Neuronal stem cell (in vitro differentiated cells): ENCODE results near the gene HSPA12B.
A peak's percentile ranks its signal among the peaks of the same experiment; 100 is the strongest.

Experiments
- DNase-seq: peaks from one replicate; pipeline ENCODE4 v3.0.0-alpha.2; 2013; ENCODE audit warnings: low spot score
- H2AFZ ChIP-seq: one replicate; pipeline ENCODE4 v1.6.1; 2013; ENCODE audit warnings: mild to moderate bottlenecking, low read length, inconsistent platforms
- H2AK5ac ChIP-seq: 2 replicates; pipeline ENCODE4 v1.6.1; 2013; ENCODE audit warnings: low read depth, mild to moderate bottlenecking, inconsistent platforms, low read length, moderate library complexity, mixed read lengths
- H2BK120ac ChIP-seq: 2 replicates; pipeline ENCODE4 v1.6.1; 2013; ENCODE audit warnings: low read depth, mild to moderate bottlenecking, inconsistent platforms, low read length, moderate library complexity, mixed read lengths
- H2BK12ac ChIP-seq: one replicate; pipeline ENCODE4 v1.6.1; 2013; ENCODE audit warnings: low read length, inconsistent platforms
- H2BK15ac ChIP-seq: 2 replicates; pipeline ENCODE4 v1.6.1; 2013; ENCODE audit warnings: mild to moderate bottlenecking, low read length, inconsistent platforms, mixed read lengths
- H2BK5ac ChIP-seq: one replicate; pipeline ENCODE4 v1.6.1; 2013; ENCODE audit warnings: inconsistent platforms, mild to moderate bottlenecking, low read length, moderate library complexity
- H3K14ac ChIP-seq: one replicate; pipeline ENCODE4 v1.6.1; 2013; ENCODE audit warnings: low read length, inconsistent platforms
- H3K18ac ChIP-seq: 2 replicates; pipeline ENCODE4 v1.6.1; 2013; ENCODE audit warnings: low read length, inconsistent platforms
- H3K23ac ChIP-seq: 2 replicates; pipeline ENCODE4 v1.6.1; 2013; ENCODE audit warnings: low read depth, mild to moderate bottlenecking, mixed read lengths, low read length, inconsistent platforms; ENCODE audit not compliant: poor library complexity
- H3K27ac ChIP-seq: replicated peaks from 3 replicates; pipeline ENCODE4 v1.5.1; 2013; ENCODE audit warnings: low read length, inconsistent platforms
- H3K27me3 ChIP-seq, 3 experiments: 2 replicates each; pipeline ENCODE4 v1.6.1; 2013; ENCODE audit warnings: low read length in 3 of 3, mild to moderate bottlenecking in 2 of 3, inconsistent platforms in 1 of 3, low read depth in 1 of 3, mixed read lengths in 1 of 3, moderate library complexity in 1 of 3; ENCODE audit not compliant: control insufficient read depth in 3 of 3, insufficient read depth in 3 of 3
- H3K36me3 ChIP-seq, 2 donors: replicated peaks in 1 of 2; 2 replicates each; pipeline ENCODE4 v1.6.1; 2013; ENCODE audit warnings: low read length in 2 of 2; ENCODE audit not compliant: control insufficient read depth in 2 of 2, insufficient read depth in 2 of 2
- H3K4ac ChIP-seq: 2 replicates; pipeline ENCODE4 v1.6.1; 2013; ENCODE audit warnings: inconsistent platforms, mild to moderate bottlenecking, low read length, moderate library complexity
- H3K4me1 ChIP-seq, 2 donors: 1 replicate in 1 of 2; 2 replicates in 1 of 2; pipeline ENCODE4 v1.6.1; 2013; ENCODE audit warnings: low read length in 2 of 2, low read depth in 1 of 2; ENCODE audit not compliant: control insufficient read depth in 2 of 2, insufficient read depth in 1 of 2
- H3K4me2 ChIP-seq: one replicate; pipeline ENCODE4 v1.6.1; 2013; ENCODE audit warnings: mild to moderate bottlenecking, low read length, inconsistent platforms; ENCODE audit not compliant: insufficient read depth, poor library complexity, severe bottlenecking
- H3K4me3 ChIP-seq, 2 donors: 2 replicates each; pipeline ENCODE4 v1.5.1; 2013; ENCODE audit warnings: low read length in 2 of 2, mild to moderate bottlenecking in 2 of 2, inconsistent platforms in 1 of 2, moderate library complexity in 1 of 2
- H3K79me1 ChIP-seq: one replicate; pipeline ENCODE4 v1.6.1; 2013; ENCODE audit warnings: low read depth, mild to moderate bottlenecking, inconsistent platforms, low read length, moderate library complexity
- H3K9ac ChIP-seq: one replicate; pipeline ENCODE4 v1.6.1; 2013; ENCODE audit warnings: mild to moderate bottlenecking, low read depth, low read length, inconsistent platforms; ENCODE audit not compliant: poor library complexity
- H3K9me3 ChIP-seq, 2 donors: replicated peaks in 1 of 2; 2 replicates each; pipeline versions ENCODE3 to v1.6.1; 2013; ENCODE audit warnings: low read length in 2 of 2, mild to moderate bottlenecking in 2 of 2, inconsistent platforms in 1 of 2, low read depth in 1 of 2, mixed read lengths in 1 of 2, moderate library complexity in 1 of 2; ENCODE audit not compliant: control insufficient read depth in 2 of 2, insufficient read depth in 1 of 2
- H4K8ac ChIP-seq: one replicate; pipeline ENCODE4 v1.6.1; 2013; ENCODE audit warnings: low read depth, mild to moderate bottlenecking, inconsistent platforms, low read length, moderate library complexity
- H4K91ac ChIP-seq: one replicate; pipeline ENCODE4 v1.6.1; 2013; ENCODE audit warnings: low read length, low read depth, mild to moderate bottlenecking, inconsistent platforms; ENCODE audit not compliant: poor library complexity
- WGBS, 2 donors: extraction: QIAGEN DNeasy Blood & Tissue Kit; methylation state at CpG; one replicate each; pipeline ENCODE4 v1.1.7; 2013; ENCODE audit warnings: missing lambda C conversion rate in 2 of 2, mixed read lengths in 1 of 2; ENCODE audit not compliant: insufficient read length in 2 of 2, insufficient replicate concordance in 1 of 2; ENCODE audit errors: extremely low coverage in 2 of 2; 5-methylcytosine and 5-hydroxymethylcytosine counted together

The HSPA12B gene

GRCh38 chr20:3707508-3707899, 25.0 kb upstream of the HSPA12B start:
- no peaks in the 10 kb centered on the region for H3K36me3 ChIP-seq
- no peak overlapping the region for H3K14ac ChIP-seq
- H3K18ac ChIP-seq = no peak overlapping the region
- no peak overlapping the region for H4K8ac ChIP-seq
- H3K79me1 ChIP-seq = no peaks in the 10 kb centered on the region
- H2AFZ ChIP-seq = no peak overlapping the region
- H2BK12ac ChIP-seq = no peak overlapping the region
- H3K9me3 ChIP-seq = no peaks in the 10 kb centered on the region
- H3K23ac ChIP-seq = peak overlapping the region; percentile 10
- no peak overlapping the region for H3K4ac ChIP-seq
- no peak overlapping the region for H2BK15ac ChIP-seq
- DNase-seq = no peak
- no peak overlapping the region for H4K91ac ChIP-seq
- no peak overlapping the region for H3K9ac ChIP-seq
- no peak overlapping the region for H2BK5ac ChIP-seq
- no peak overlapping the region for H2AK5ac ChIP-seq
- H2BK120ac ChIP-seq = no peak overlapping the region
- H3K4me2 ChIP-seq = no peak overlapping the region
- no peak overlapping the region for H3K4me3 ChIP-seq
- H3K4me1 ChIP-seq = no peaks in the 10 kb centered on the region
- H3K27ac ChIP-seq = no peak overlapping the region
- no CpG with 5 or more reads among the region's 3 CpGs for WGBS, 2 donors
- H3K27me3 ChIP-seq = no peaks in the 10 kb centered on the region

DNA sequence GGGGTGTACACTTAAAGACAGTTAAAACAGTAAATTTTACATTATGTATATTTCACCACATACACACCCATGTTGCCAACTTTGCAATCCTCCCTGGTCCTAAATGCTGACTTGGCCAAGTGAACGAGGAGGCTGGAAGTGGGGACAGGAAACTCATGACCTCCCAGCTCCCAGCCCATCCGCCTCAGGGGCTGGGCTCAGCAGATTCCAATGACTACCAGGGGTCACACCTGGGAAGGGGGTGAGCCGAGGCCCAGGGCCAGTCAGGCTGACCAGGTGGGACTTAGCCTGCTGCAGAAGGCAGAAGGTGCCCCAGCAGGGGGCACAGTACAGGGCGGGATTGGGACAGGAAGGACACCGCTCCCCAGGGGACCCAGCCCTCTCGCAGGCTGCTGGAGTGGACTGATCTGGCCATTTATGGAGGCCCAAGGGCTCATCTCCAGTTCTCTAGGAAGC, 22.4 kb upstream of the HSPA12B start:
- Histone ChIP-seq H2BK120ac (no peak overlapping the region), H3K27me3 (peaks cover 0 to 3% (median 0%) of the 10 kb centered on the region in 3 experiments), H3K18ac (no peak overlapping the region), H3K36me3 (no peaks in the 10 kb centered on the region), H3K23ac (peak overlapping the region; percentile 17), H3K4me2 (no peak overlapping the region), H3K27ac (no peak overlapping the region), H4K91ac (no peak overlapping the region), H3K14ac (peak overlapping the region; percentile 67), H3K4me3 (no peak overlapping the region), H4K8ac (no peak overlapping the region), H3K9me3 (no peaks in the 10 kb centered on the region), H2BK5ac (no peak overlapping the region), H2BK12ac (no peak overlapping the region), H3K79me1 (no peaks in the 10 kb centered on the region), H2AFZ (no peak overlapping the region), H3K4me1 (no peaks in the 10 kb centered on the region), H3K4ac (no peak overlapping the region), H2AK5ac (peak overlapping the region; percentile 12), H2BK15ac (peak overlapping the region; percentile 69), H3K9ac (peak overlapping the region; percentile 25)
- DNase-seq = no peak
- WGBS, 2 donors = no CpG with 5 or more reads among the region's 6 CpGs

DNA sequence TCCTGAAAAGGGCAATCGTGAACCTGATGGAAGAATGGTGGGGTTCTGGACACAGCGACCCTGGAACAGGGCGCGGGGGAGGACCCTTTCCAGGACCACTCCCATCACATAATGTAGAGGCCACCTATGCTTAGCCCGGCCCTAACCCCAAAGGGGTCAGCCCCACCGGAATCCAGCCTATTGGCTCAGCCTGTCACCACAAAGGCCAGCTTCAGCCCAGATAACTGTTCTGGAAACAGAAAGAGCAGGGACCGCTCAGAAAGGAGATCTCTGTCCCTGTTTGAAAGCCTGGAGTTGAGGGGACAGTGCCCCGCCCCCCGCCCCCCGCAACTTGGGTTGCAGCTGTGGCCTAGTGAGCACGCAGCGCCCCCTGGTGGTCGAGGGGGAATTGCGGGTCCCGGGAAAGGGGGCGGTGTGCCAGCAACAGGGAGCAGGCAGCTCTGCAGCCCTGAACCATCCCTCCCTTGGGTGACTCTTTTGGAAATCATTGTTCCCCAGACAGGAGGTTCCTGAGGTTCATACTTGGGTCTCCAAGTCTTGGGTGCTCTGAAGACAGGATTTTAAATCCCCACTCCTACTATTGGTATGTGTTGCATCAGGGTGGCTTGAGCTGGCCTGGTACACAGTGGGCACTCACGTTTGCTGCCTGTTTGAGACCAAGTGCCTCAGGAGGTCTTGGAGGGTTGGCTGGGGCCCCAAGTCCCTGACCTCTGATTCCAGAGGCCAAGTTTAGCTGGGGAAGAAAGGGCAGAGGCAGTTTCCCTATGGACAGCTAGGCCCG, 21.6 kb upstream of the HSPA12B start:
- H3K36me3 ChIP-seq = no peaks in the 10 kb centered on the region
- H3K27me3 ChIP-seq = peaks cover 0 to 3% (median 0%) of the 10 kb centered on the region in 3 experiments
- no CpG with 5 or more reads among the region's 18 CpGs for WGBS, 2 donors
- H2AK5ac ChIP-seq = peak overlapping the region; percentile 12
- H3K4me3 ChIP-seq = no peak overlapping the region
- no peak overlapping the region for H3K18ac ChIP-seq
- H2BK5ac ChIP-seq = no peak overlapping the region
- H3K27ac ChIP-seq = no peak overlapping the region
- no peaks in the 10 kb centered on the region for H3K4me1 ChIP-seq
- no peaks in the 10 kb centered on the region for H3K9me3 ChIP-seq
- H2BK12ac ChIP-seq = no peak overlapping the region
- no peak overlapping the region for H4K91ac ChIP-seq
- H3K4me2 ChIP-seq = peak overlapping the region; percentile 33
- no peak overlapping the region for H2BK15ac ChIP-seq
- H3K14ac ChIP-seq = no peak overlapping the region
- DNase-seq = peak; percentile 80
- no peak overlapping the region for H2BK120ac ChIP-seq
- H3K23ac ChIP-seq = no peak overlapping the region
- H4K8ac ChIP-seq = no peak overlapping the region
- H2AFZ ChIP-seq = no peak overlapping the region
- no peak overlapping the region for H3K4ac ChIP-seq
- H3K79me1 ChIP-seq = no peaks in the 10 kb centered on the region
- H3K9ac ChIP-seq = no peak overlapping the region

DNA sequence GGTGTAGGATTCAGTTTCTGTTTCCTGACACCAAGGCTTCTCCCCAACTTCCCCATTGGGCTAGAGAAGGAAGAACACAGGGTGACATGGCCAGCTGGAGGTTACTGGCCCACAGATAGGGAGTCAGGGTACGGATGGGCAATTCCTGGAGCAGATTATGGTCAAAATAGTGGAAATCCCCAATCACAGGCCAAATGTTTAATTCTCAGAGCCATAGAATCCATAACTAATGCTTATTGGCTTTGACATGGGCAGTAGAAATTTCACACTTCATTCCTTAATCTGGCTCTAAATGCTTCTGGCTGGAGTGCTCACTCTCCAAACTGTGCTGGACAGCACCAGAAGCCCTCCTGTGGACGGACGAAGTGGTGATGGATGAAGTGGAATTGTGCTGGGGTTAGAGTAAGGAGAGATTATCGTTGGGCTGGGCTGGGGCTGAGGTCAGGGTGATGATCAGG, 21.0 kb upstream of the HSPA12B start:
- Histone ChIP-seq H3K9ac (no peak overlapping the region), H2AFZ (no peak overlapping the region), H3K23ac (no peak overlapping the region), H2BK120ac (no peak overlapping the region), H3K4me3 (no peak overlapping the region), H2BK12ac (no peak overlapping the region), H4K8ac (no peak overlapping the region), H3K14ac (no peak overlapping the region), H3K79me1 (no peaks in the 10 kb centered on the region), H2AK5ac (no peak overlapping the region), H3K27ac (no peak overlapping the region), H2BK15ac (no peak overlapping the region), H3K4me1 (no peaks in the 10 kb centered on the region), H3K18ac (no peak overlapping the region), H3K4ac (no peak overlapping the region), H2BK5ac (no peak overlapping the region), H3K4me2 (no peak overlapping the region), H4K91ac (no peak overlapping the region), H3K9me3 (no peaks in the 10 kb centered on the region), H3K36me3 (no peaks in the 10 kb centered on the region), H3K27me3 (peaks cover 0 to 3% (median 0%) of the 10 kb centered on the region in 3 experiments)
- no CpG with 5 or more reads among the region's 4 CpGs for WGBS, 2 donors
- DNase-seq = no peak
